HCT116 (cell line): ENCODE results near the gene KRTAP10-9. TPM values are rescaled to one million over a fixed set of nuclear protein-coding genes. Genes with fewer than 3 reads are reported as not detected.
"Not testable (repeated sequence)": the region's sequence is repeated elsewhere in the genome, so short reads cannot be mapped to it uniquely, and the experiment has no call there.

Source experiments
- ATAC-seq: fragments of 200-7000 bp; cut with Tn5 transposase; 2 replicates; pipeline ENCODE4 v1.9.1; 2020; ENCODE audit warnings: mild to moderate bottlenecking, moderate library complexity
- BruUV-seq: library from RNA; stranded (reverse); fragments of 400-500 nt; replicated peaks from 2 replicates; lab custom pipeline; 2021; lab: Mats Ljungman, UMichigan
- CTCF ChIA-PET: fragments of 300-600 bp; sonication (Branson Sonifier 250); formaldehyde crosslinking; loops from one replicate; lab custom pipeline; 2021; ENCODE audit warnings: antibody characterized with exemption; lab: Charles Lee
- POLR2A ChIA-PET: fragments of 300-600, 350-600 bp; sonication (Branson Sonifier 250); formaldehyde crosslinking; loops from one replicate; lab custom pipeline; 2021; ENCODE audit warnings: antibody characterized with exemption; lab: Charles Lee
- RAD21 ChIA-PET, 2 experiments: fragments of 300-600 bp; sonication (Branson Sonifier 250); formaldehyde crosslinking; loops; one replicate each; lab custom pipeline; 2023; ENCODE audit warnings: low total read pairs in 2 of 2; ENCODE audit not compliant: uncharacterized antibody in 2 of 2, unreplicated experiment in 2 of 2, low non-redundant PET in 1 of 2; lab: Charles Lee
- DNase-seq: peaks from one replicate; pipeline ENCODE4 v3.0.0-alpha.2; 2010; ENCODE audit warnings: low read depth, low spot score
- H2AFZ ChIP-seq: fragments of 200-600 bp; shearing (Covaris generic), sonication (generic); 2 replicates; pipeline ENCODE4 v1.6.1; 2017; ENCODE audit warnings: low read depth, mixed run types, mixed read lengths, antibody characterized with exemption, low read length; ENCODE audit not compliant: poor library complexity, severe bottlenecking
- H3K27ac ChIP-seq: 2 replicates; pipeline ENCODE4 v1.5.1; 2012; ENCODE audit warnings: low read depth, low read length
- H3K27me3 ChIP-seq: fragments of 200-600 bp; sonication (generic); 2 replicates; pipeline ENCODE4 v1.6.1; 2016; ENCODE audit warnings: mixed run types, low read length, mixed read lengths; ENCODE audit not compliant: insufficient read depth
- H3K36me3 ChIP-seq, 2 experiments: fragments of 200-500 bp in 1 of 2; fragments of 200-600 bp in 1 of 2; sonication (Bioruptor generic) in 1 of 2; sonication (generic) in 1 of 2; 2 replicates each; pipeline versions ENCODE4 v1.5.1 to v1.6.1; 2014 to 2016; ENCODE audit warnings: low read length in 2 of 2, inconsistent platforms in 1 of 2, mixed read lengths in 1 of 2, mixed run types in 1 of 2; ENCODE audit not compliant: insufficient read depth in 2 of 2, control insufficient read depth in 1 of 2
- H3K4me1 ChIP-seq, 2 experiments: fragments of 200-600 bp in 1 of 2; sonication (generic) in 1 of 2; 2 replicates each; pipeline versions ENCODE4 v1.5.1 to v1.6.1; 2012 to 2017; ENCODE audit warnings: low read length in 2 of 2, inconsistent platforms in 1 of 2, mild to moderate bottlenecking in 1 of 2, mixed read lengths in 1 of 2, mixed run types in 1 of 2, moderate library complexity in 1 of 2; ENCODE audit not compliant: insufficient read depth in 2 of 2, control insufficient read depth in 1 of 2
- H3K4me2 ChIP-seq: fragments of 200-600 bp; sonication (generic); 2 replicates; pipeline ENCODE4 v1.6.1; 2017; ENCODE audit warnings: mixed run types, low read length, mixed read lengths
- H3K4me3 ChIP-seq, 2 experiments: fragments of 200-600 bp in 1 of 2; sonication (generic) in 1 of 2; replicated peaks in 1 of 2; 2 replicates each; pipeline ENCODE4 v1.5.1; 2011 to 2016; ENCODE audit warnings: low read length in 2 of 2, control low read depth in 1 of 2, low read depth in 1 of 2, mild to moderate bottlenecking in 1 of 2, mixed read lengths in 1 of 2, mixed run types in 1 of 2
- H3K79me2 ChIP-seq: fragments of 200-600 bp; sonication (generic); 2 replicates; pipeline ENCODE4 v1.6.1; 2017; ENCODE audit warnings: mild to moderate bottlenecking, mixed run types, low read length, moderate library complexity, mixed read lengths; ENCODE audit not compliant: insufficient read depth
- H3K9ac ChIP-seq: fragments of 200-600 bp; sonication (generic); 2 replicates; pipeline ENCODE4 v1.6.1; 2016; ENCODE audit warnings: low read length, mixed read lengths
- H3K9me2 ChIP-seq: fragments of 200-600 bp; sonication (generic), shearing (Covaris generic); 2 replicates; pipeline ENCODE4 v1.6.1; 2017; ENCODE audit warnings: mixed run types, mild to moderate bottlenecking, moderate library complexity; ENCODE audit not compliant: insufficient read depth
- H3K9me3 ChIP-seq, 2 experiments: fragments of 200-500 bp in 1 of 2; fragments of 200-600 bp in 1 of 2; sonication (Bioruptor generic) in 1 of 2; sonication (generic) in 1 of 2; 2 replicates each; pipeline ENCODE4 v1.6.1; 2014 to 2017; ENCODE audit warnings: low read length in 2 of 2, mixed read lengths in 2 of 2, inconsistent platforms in 1 of 2, low read depth in 1 of 2, mild to moderate bottlenecking in 1 of 2, mixed run types in 1 of 2, moderate library complexity in 1 of 2; ENCODE audit not compliant: control insufficient read depth in 1 of 2, insufficient read depth in 1 of 2
- H4K20me1 ChIP-seq: fragments of 200-600 bp; sonication (generic), shearing (Covaris generic); 2 replicates; pipeline ENCODE4 v1.6.1; 2017; ENCODE audit warnings: mixed run types, mild to moderate bottlenecking, moderate library complexity; ENCODE audit not compliant: insufficient read depth
- ATF3 ChIP-seq: IDR thresholded peaks from 2 replicates; pipeline ENCODE4 v1.6.1; 2012
- CBX3 ChIP-seq: IDR thresholded peaks from 2 replicates; pipeline ENCODE4 v1.6.1; 2012; ENCODE audit warnings: low read depth
- CEBPB ChIP-seq: IDR thresholded peaks from 2 replicates; pipeline ENCODE4 v1.6.1; 2012; ENCODE audit warnings: low read depth
- CTCF ChIP-seq, 3 experiments: fragments of 200-600 bp in 1 of 3; sonication (generic) in 1 of 3; IDR thresholded peaks in 2 of 3; conservative IDR thresholded peaks in 1 of 3; 2 replicates each; pipeline ENCODE4 v1.5.1; 2012 to 2017; ENCODE audit warnings: low read depth in 2 of 3, low read length in 2 of 3, antibody characterized with exemption in 1 of 3, borderline replicate concordance in 1 of 3, control low read depth in 1 of 3, mild to moderate bottlenecking in 1 of 3, mixed read lengths in 1 of 3, mixed run types in 1 of 3, moderate library complexity in 1 of 3; ENCODE audit not compliant: insufficient read depth in 1 of 3
- EGR1 ChIP-seq: IDR thresholded peaks from 2 replicates; pipeline ENCODE4 v1.6.1; 2012; ENCODE audit warnings: low read depth
- ELF1 ChIP-seq: IDR thresholded peaks from 2 replicates; pipeline ENCODE4 v1.6.1; 2012; ENCODE audit warnings: low read depth, borderline replicate concordance
- EZH2phosphoT487 ChIP-seq: fragments of 200-600 bp; IDR thresholded peaks from 2 replicates; pipeline ENCODE4 v1.6.1; 2018; ENCODE audit warnings: antibody characterized with exemption, borderline replicate concordance
- JUND ChIP-seq: IDR thresholded peaks from 2 replicates; pipeline ENCODE4 v1.6.1; 2012
- MAX ChIP-seq: IDR thresholded peaks from 2 replicates; pipeline ENCODE4 v1.6.1; 2012
- POLR2A ChIP-seq: IDR thresholded peaks from 2 replicates; pipeline ENCODE4 v1.7.0; 2011; ENCODE audit warnings: borderline replicate concordance; ENCODE audit not compliant: insufficient read depth, insufficient read length; ENCODE audit errors: extremely low read depth
- POLR2AphosphoS5 ChIP-seq: IDR thresholded peaks from 2 replicates; pipeline ENCODE4 v1.6.1; 2011; ENCODE audit warnings: mild to moderate bottlenecking, low read depth, low read length, moderate library complexity
- REST ChIP-seq: IDR thresholded peaks from 2 replicates; pipeline ENCODE4 v1.6.1; 2012; ENCODE audit warnings: low read depth
- SIN3A ChIP-seq: IDR thresholded peaks from 2 replicates; pipeline ENCODE4 v1.6.1; 2012; ENCODE audit warnings: low read depth
- SRF ChIP-seq: IDR thresholded peaks from 2 replicates; pipeline ENCODE4 v1.6.1; 2012; ENCODE audit warnings: low read depth
- TCF7L2 ChIP-seq: IDR thresholded peaks from 2 replicates; pipeline ENCODE4 v1.7.0; 2011; ENCODE audit warnings: borderline replicate concordance, inconsistent platforms; ENCODE audit not compliant: insufficient read depth, insufficient read length; ENCODE audit errors: extremely low read depth
- ZFX ChIP-seq: fragments of 450-650 bp; IDR thresholded peaks from 2 replicates; pipeline ENCODE4 v1.6.1; 2017
- intact Hi-C: fragments of 100-400 bp; cut with micrococcal nuclease; formaldehyde crosslinking; loops from 2 replicates; pipeline ENCODE4 v1.10.0; 2022
- total RNA-seq: library from RNA; stranded (reverse); gene quantifications from one replicate; pipeline ENCODE4 v1.2.1, GENCODE V29; 2021; ENCODE audit not compliant: unreplicated experiment

The KRTAP10-9 gene
- total RNA-seq, 1 experiment from 2014 or later = not detected

- DNase-seq, BruUV-seq, H3K27me3 ChIP-seq, H3K4me1 ChIP-seq, H4K20me1 ChIP-seq, RAD21 ChIA-PET, intact Hi-C loops, POLR2A ChIA-PET, H3K9ac ChIP-seq, CTCF ChIA-PET, H3K36me3 ChIP-seq, H3K4me2 ChIP-seq, H2AFZ ChIP-seq, H3K9me2 ChIP-seq, ATAC-seq, H3K27ac ChIP-seq, H3K79me2 ChIP-seq, H3K4me3 ChIP-seq: not testable (repeated sequence)
- H3K9me3 ChIP-seq = peaks cover 10 to 22% of the 10 kb centered on the region in 2 experiments; a peak in 3 of 4 replicates
Measured at GRCh38 chr21:44627831-44628233, 939 bp downstream of the KRTAP10-9 start.

- ChIA-PET POLR2A (no interaction called here), CTCF (no interaction called here)
- no peak for TF ChIP-seq JUND
- no peak for TF ChIP-seq CTCF (IDR thresholded peaks at IDR 0.05 in 2 of 3, conservative IDR thresholded peaks at IDR 0.05 in 1 of 3; ENCODE audit: borderline replicate concordance in 1 of 3, insufficient read depth in 1 of 3, low read depth in 2 of 3, low read length in 2 of 3)
- TF ChIP-seq MAX = no peak
- no peak for TF ChIP-seq POLR2A
- TF ChIP-seq SIN3A = no peak
- TF ChIP-seq CEBPB = no peak
- no peak for TF ChIP-seq ATF3
- TF ChIP-seq EZH2phosphoT487 = no peak
- TF ChIP-seq REST = no peak
- TF ChIP-seq CBX3 = no peak
- TF ChIP-seq ZFX = no peak
- no peak for TF ChIP-seq TCF7L2
- no peak for TF ChIP-seq POLR2AphosphoS5
- TF ChIP-seq ELF1 = no peak
- TF ChIP-seq SRF = no peak
- no peak for TF ChIP-seq EGR1
Measured at GRCh38 chr21:44628707-44629391, 2.0 kb downstream of the KRTAP10-9 start.

More at GRCh38 chr21:44628707-44629391, 2.0 kb downstream of the KRTAP10-9 start:
- Histone ChIP-seq H3K4me1 (no peaks in the 10 kb centered on the region), H3K4me2 (no peak overlapping the region), H3K79me2 (no peaks in the 10 kb centered on the region), H3K36me3 (no peaks in the 10 kb centered on the region), H4K20me1 (no peaks in the 10 kb centered on the region), H3K9me3 (peaks cover 5 to 13% of the 10 kb centered on the region in 2 experiments; a peak in 3 of 4 replicates), H2AFZ (no peak overlapping the region), H3K27ac (no peak overlapping the region), H3K9me2 (no peaks in the 10 kb centered on the region), H3K4me3 (no peak overlapping the region), H3K9ac (no peak overlapping the region), H3K27me3 (no peaks in the 10 kb centered on the region)
- no peak for ATAC-seq
- no peak for DNase-seq
- no TSS peak for BruUV-seq
- RAD21 ChIA-PET = no interaction called here
- intact Hi-C loops = no loop called here
